SK-N-SH treated with all-trans-retinoic acid at 6 μM for 48 hours (cell line): ENCODE results near the gene KLF2.

Source experiments
- ATAC-seq: fragments of 200-7000 bp; cut with Tn5 transposase; 3 replicates; pipeline ENCODE4 v1.9.1; 2020; ENCODE audit warnings: mild to moderate bottlenecking, moderate library complexity
- ARNTL ChIP-seq: fragments of 450-650 bp; formaldehyde crosslinking; IDR thresholded peaks from 2 replicates; pipeline ENCODE4 v1.5.0; 2020; ENCODE audit warnings: low read depth, mild to moderate bottlenecking, moderate library complexity, borderline replicate concordance
- BACH2 ChIP-seq: fragments of 250-450 bp; sonication (Bioruptor Pico); IDR thresholded peaks from 2 replicates; pipeline ENCODE4 v1.9.0; 2021; ENCODE audit warnings: mild to moderate bottlenecking, borderline replicate concordance
- CREB5 ChIP-seq: fragments of 250-450 bp; sonication (Bioruptor Pico); IDR thresholded peaks from 2 replicates; pipeline ENCODE4 v1.5.1; 2020; ENCODE audit warnings: low read depth, mild to moderate bottlenecking, moderate library complexity
- CSDC2 ChIP-seq: fragments of 250-450 bp; sonication (Bioruptor Pico); IDR thresholded peaks from 2 replicates; pipeline ENCODE4 v1.5.0; 2020; ENCODE audit warnings: mild to moderate bottlenecking, moderate library complexity
- ESRRG ChIP-seq: fragments of 250-450 bp; sonication (Bioruptor Pico); IDR thresholded peaks from 2 replicates; pipeline ENCODE4 v1.6.1; 2021; ENCODE audit warnings: mild to moderate bottlenecking
- GLIS3 ChIP-seq: fragments of 250-450 bp; sonication (Bioruptor Pico); IDR thresholded peaks from 2 replicates; pipeline ENCODE4 v1.5.0; 2020; ENCODE audit warnings: mild to moderate bottlenecking, moderate library complexity
- ISL1 ChIP-seq: fragments of 250-450 bp; sonication (Bioruptor Pico); IDR thresholded peaks from 2 replicates; pipeline ENCODE4 v2.1.2; 2022; ENCODE audit warnings: mild to moderate bottlenecking, moderate library complexity
- OSR1 ChIP-seq: fragments of 250-450 bp; sonication (Bioruptor Pico); IDR thresholded peaks from 2 replicates; pipeline ENCODE4 v1.8.0; 2022; ENCODE audit warnings: moderate library complexity, mild to moderate bottlenecking, inconsistent platforms
- POU6F1 ChIP-seq: fragments of 250-450 bp; sonication (Bioruptor Pico); IDR thresholded peaks from 2 replicates; pipeline ENCODE4 v1.8.0; 2021; ENCODE audit warnings: low read depth, mild to moderate bottlenecking, moderate library complexity, borderline replicate concordance
- PPARA ChIP-seq: fragments of 250-450 bp; sonication (Bioruptor Pico); IDR thresholded peaks from 2 replicates; pipeline ENCODE4 v1.5.0; 2020; ENCODE audit warnings: mild to moderate bottlenecking, borderline replicate concordance
- SNAI2 ChIP-seq: fragments of 250-450 bp; sonication (Bioruptor Pico); IDR thresholded peaks from 2 replicates; pipeline ENCODE4 v1.5.0; 2020; ENCODE audit warnings: mild to moderate bottlenecking, moderate library complexity
- TOX ChIP-seq: fragments of 250-450 bp; sonication (Bioruptor Pico); IDR thresholded peaks from 2 replicates; pipeline ENCODE4 v1.8.0; 2021; ENCODE audit warnings: mild to moderate bottlenecking, moderate library complexity, borderline replicate concordance
- TSHZ2 ChIP-seq: fragments of 250-450 bp; sonication (Bioruptor Pico); IDR thresholded peaks from 2 replicates; pipeline ENCODE4 v1.5.0; 2020; ENCODE audit warnings: mild to moderate bottlenecking, moderate library complexity
- ZC3H10 ChIP-seq: fragments of 250-450 bp; sonication (Bioruptor Pico); IDR thresholded peaks from 2 replicates; pipeline ENCODE4 v1.5.1; 2021; ENCODE audit warnings: mild to moderate bottlenecking, moderate library complexity
- ZFP3 ChIP-seq: fragments of 250-450 bp; sonication (Bioruptor Pico); IDR thresholded peaks from 2 replicates; pipeline ENCODE4 v1.5.0; 2020; ENCODE audit warnings: mild to moderate bottlenecking, moderate library complexity
- ZNF565 ChIP-seq: fragments of 450-650 bp; formaldehyde crosslinking; conservative IDR thresholded peaks from 2 replicates; pipeline ENCODE4 v1.5.0; 2020; ENCODE audit warnings: low read depth, mild to moderate bottlenecking, moderate library complexity
- ZNF70 ChIP-seq: fragments of 450-650 bp; formaldehyde crosslinking; IDR thresholded peaks from 2 replicates; pipeline ENCODE4 v1.5.0; 2020; ENCODE audit warnings: mild to moderate bottlenecking, moderate library complexity
- ZNF8 ChIP-seq: fragments of 450-650 bp; formaldehyde crosslinking; IDR thresholded peaks from 2 replicates; pipeline ENCODE4 v1.5.0; 2020; ENCODE audit warnings: mild to moderate bottlenecking, moderate library complexity
- TF ChIP-seq, protein P1 (sequence below): fragments of 250-450 bp; sonication (Bioruptor Pico); IDR thresholded peaks from 2 replicates; pipeline ENCODE4 v1.8.0; 2020; ENCODE audit warnings: mild to moderate bottlenecking, moderate library complexity, borderline replicate concordance

The KLF2 gene

GRCh38 chr19:16366433-16367260 is 42.0 kb downstream of the KLF2 start (continued):
- TF ChIP-seq BACH2 (CRISPR knock-in tag) (no peak), ZNF70 (no peak), TOX (CRISPR knock-in tag) (no peak), OSR1 (CRISPR knock-in tag) (no peak)

DNA sequence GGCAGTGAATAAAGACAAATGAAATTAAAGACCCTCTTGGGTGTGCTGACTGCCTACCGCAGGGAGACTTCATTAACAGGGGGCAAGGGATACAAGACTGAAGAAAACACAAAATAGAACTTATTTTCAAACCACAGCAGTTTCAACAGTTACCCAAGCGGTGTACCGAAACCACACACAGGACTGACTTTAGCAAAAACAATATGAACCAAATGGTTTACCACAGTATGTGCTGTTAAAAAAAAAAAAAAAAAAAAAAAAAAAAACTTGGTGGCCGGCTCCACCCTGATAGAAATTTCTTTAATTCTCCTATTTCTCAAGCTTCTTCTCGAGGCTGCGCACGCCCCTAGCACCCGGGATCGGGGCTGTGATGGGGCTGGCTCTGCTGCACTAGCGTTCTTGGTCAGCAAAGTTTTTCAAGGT is 42.6 kb downstream of the KLF2 start:
- ATAC-seq: no peak
- TF ChIP-seq ARNTL: no peak
- no peak for TF ChIP-seq CSDC2 (CRISPR knock-in tag)
- TF ChIP-seq ZC3H10 (CRISPR knock-in tag): no peak
- no peak for TF ChIP-seq ZNF565 (CRISPR knock-in tag)
- no peak for TF ChIP-seq SNAI2 (CRISPR knock-in tag)
- TF ChIP-seq ZNF8 (CRISPR knock-in tag): no peak
- TF ChIP-seq TOX (CRISPR knock-in tag): no peak
- no peak for TF ChIP-seq ISL1 (CRISPR knock-in tag)
- no peak for TF ChIP-seq POU6F1 (CRISPR knock-in tag)
- TF ChIP-seq ESRRG: no peak
- no peak for TF ChIP-seq TSHZ2
- no peak for TF ChIP-seq CREB5 (CRISPR knock-in tag)
- TF ChIP-seq GLIS3: no peak
- TF ChIP-seq ZFP3 (CRISPR knock-in tag): no peak
- TF ChIP-seq OSR1 (CRISPR knock-in tag): no peak
- TF ChIP-seq ZNF70: no peak
- no peak for TF ChIP-seq BACH2 (CRISPR knock-in tag)
- TF ChIP-seq, protein P1, sequence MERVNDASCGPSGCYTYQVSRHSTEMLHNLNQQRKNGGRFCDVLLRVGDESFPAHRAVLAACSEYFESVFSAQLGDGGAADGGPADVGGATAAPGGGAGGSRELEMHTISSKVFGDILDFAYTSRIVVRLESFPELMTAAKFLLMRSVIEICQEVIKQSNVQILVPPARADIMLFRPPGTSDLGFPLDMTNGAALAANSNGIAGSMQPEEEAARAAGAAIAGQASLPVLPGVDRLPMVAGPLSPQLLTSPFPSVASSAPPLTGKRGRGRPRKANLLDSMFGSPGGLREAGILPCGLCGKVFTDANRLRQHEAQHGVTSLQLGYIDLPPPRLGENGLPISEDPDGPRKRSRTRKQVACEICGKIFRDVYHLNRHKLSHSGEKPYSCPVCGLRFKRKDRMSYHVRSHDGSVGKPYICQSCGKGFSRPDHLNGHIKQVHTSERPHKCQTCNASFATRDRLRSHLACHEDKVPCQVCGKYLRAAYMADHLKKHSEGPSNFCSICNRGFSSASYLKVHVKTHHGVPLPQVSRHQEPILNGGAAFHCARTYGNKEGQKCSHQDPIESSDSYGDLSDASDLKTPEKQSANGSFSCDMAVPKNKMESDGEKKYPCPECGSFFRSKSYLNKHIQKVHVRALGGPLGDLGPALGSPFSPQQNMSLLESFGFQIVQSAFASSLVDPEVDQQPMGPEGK (CRISPR knock-in tag): no peak

DNA sequence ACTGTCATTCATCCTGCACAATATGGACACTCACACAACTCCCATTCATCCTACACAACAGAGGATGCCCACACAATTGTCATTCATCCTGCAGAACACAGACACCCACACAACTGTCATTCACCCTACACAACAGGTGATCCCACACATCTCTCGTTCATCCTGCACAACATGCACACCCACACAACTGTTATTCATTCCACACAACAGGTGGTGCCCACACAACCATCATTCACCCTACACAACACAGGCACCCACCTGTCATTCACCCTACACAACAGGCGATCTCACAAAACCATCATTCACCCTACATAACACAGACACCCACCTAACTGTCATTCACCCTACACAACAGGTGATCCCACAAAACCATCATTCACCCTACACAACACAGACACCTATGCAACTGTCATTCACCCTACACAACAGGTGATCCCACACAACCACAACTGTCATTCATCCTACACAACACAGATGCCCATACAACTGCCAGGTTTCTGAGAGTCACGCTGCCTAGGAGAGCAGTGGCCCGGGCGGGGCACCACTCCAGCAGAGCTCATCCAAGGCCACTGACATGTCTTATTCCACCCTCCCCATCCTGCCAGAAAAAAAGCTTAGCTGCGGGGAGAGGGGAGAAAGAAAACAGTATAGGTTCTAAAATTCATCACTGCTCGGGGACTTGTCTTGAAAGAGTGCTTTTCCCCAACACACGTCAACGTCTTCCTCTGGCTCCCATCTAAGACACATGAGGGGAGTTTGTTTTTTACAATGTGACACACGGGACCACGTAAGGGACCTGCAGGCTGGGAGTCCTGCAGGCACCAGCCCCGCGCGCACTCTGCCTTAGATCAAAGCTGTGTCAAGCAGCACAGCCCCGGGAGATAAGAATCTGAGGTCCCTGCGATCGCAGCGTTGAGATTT is 44.0 kb downstream of the KLF2 start:
- TF ChIP-seq, protein P1 (CRISPR knock-in tag): no peak
- TF ChIP-seq PPARA (CRISPR knock-in tag): no peak
- TF ChIP-seq, all 23 proteins: peak for 0
- no peak for ATAC-seq
